ENCODE data around the gene STK17A.

The STK17A gene

GRCh38 chr7:43642897-43643630 is 60.2 kb downstream of the STK17A start:
- TF ChIP-seq CTCF (conservative IDR thresholded peaks at IDR 0.05; ENCODE audit: low read length) (no peak), EZH2phosphoT487 (IDR thresholded peaks at IDR 0.05; ENCODE audit: borderline replicate concordance) (no peak)
- H3K36me3 ChIP-seq (ENCODE audit: insufficient read depth, low read length), result peaks cover 61% of the 10 kb centered on the region
- peaks cover 37% of the 10 kb centered on the region; the same call in 1 of the 2 replicates for H3K79me2 ChIP-seq (ENCODE audit: insufficient read depth, low read length)
- peaks cover 32% of the 10 kb centered on the region for H3K4me1 ChIP-seq (ENCODE audit: insufficient read depth, low read length, poor library complexity, severe bottlenecking)
- H3F3A ChIP-seq (ENCODE audit: low read depth), result peaks cover 4% of the 10 kb centered on the region
- H3K9ac ChIP-seq (ENCODE audit: low read depth, low read length, poor library complexity, severe bottlenecking), result no peak overlapping the region
- no peaks in the 10 kb centered on the region for H3K27me3 ChIP-seq (ENCODE audit: insufficient read depth, low read length, poor library complexity, severe bottlenecking)
- no peaks in the 10 kb centered on the region for H3K9me3 ChIP-seq (ENCODE audit: insufficient read depth, low read depth, low read length)
- H4K20me1 ChIP-seq (ENCODE audit: insufficient read depth, low read length, poor library complexity, severe bottlenecking), result peaks cover 11% of the 10 kb centered on the region
- no peak overlapping the region for H3K4me3 ChIP-seq (ENCODE audit: low read length, poor library complexity, severe bottlenecking)
- H3K4me2 ChIP-seq (ENCODE audit: low read depth, low read length, poor library complexity, severe bottlenecking), result no peak overlapping the region
- H3K9me2 ChIP-seq (replicated peaks; ENCODE audit: low read depth, low read length), result no peaks in the 10 kb centered on the region
- H2AFZ ChIP-seq (ENCODE audit: low read length), result no peak overlapping the region

- Histone ChIP-seq H3K36me3 (ENCODE audit: insufficient read depth, low read length) (peaks cover 59% of the 10 kb centered on the region), H3K9me3 (ENCODE audit: insufficient read depth, low read depth, low read length) (no peaks in the 10 kb centered on the region), H3F3A (ENCODE audit: low read depth) (peaks cover 8% of the 10 kb centered on the region), H3K4me3 (ENCODE audit: low read length, poor library complexity, severe bottlenecking) (no peak overlapping the region), H3K27me3 (ENCODE audit: insufficient read depth, low read length, poor library complexity, severe bottlenecking) (no peaks in the 10 kb centered on the region), H3K79me2 (ENCODE audit: insufficient read depth, low read length) (peaks cover 37% of the 10 kb centered on the region; the same call in 1 of the 2 replicates), H3K9me2 (replicated peaks; ENCODE audit: low read depth, low read length) (no peaks in the 10 kb centered on the region), H2AFZ (ENCODE audit: low read length) (no peak overlapping the region), H3K4me1 (ENCODE audit: insufficient read depth, low read length, poor library complexity, severe bottlenecking) (peaks cover 34% of the 10 kb centered on the region), H3K9ac (ENCODE audit: low read depth, low read length, poor library complexity, severe bottlenecking) (no peak overlapping the region), H3K4me2 (ENCODE audit: low read depth, low read length, poor library complexity, severe bottlenecking) (no peak overlapping the region), H4K20me1 (ENCODE audit: insufficient read depth, low read length, poor library complexity, severe bottlenecking) (peaks cover 13% of the 10 kb centered on the region)
- TF ChIP-seq EZH2phosphoT487 (IDR thresholded peaks at IDR 0.05; ENCODE audit: borderline replicate concordance) (no peak), CTCF (conservative IDR thresholded peaks at IDR 0.05; ENCODE audit: low read length) (no peak)
Observed at GRCh38 chr7:43643846-43644245, 60.9 kb downstream of the STK17A start.

GRCh38 chr7:43645699-43646226 is 62.9 kb downstream of the STK17A start:
- no peak overlapping the region for H3K4me2 ChIP-seq (ENCODE audit: low read depth, low read length, poor library complexity, severe bottlenecking)

More at GRCh38 chr7:43645699-43646226, 62.9 kb downstream of the STK17A start:
- Histone ChIP-seq H3K4me1 (ENCODE audit: insufficient read depth, low read length, poor library complexity, severe bottlenecking) (peaks cover 53% of the 10 kb centered on the region), H3F3A (ENCODE audit: low read depth) (peaks cover 24% of the 10 kb centered on the region), H3K36me3 (ENCODE audit: insufficient read depth, low read length) (peaks cover 40% of the 10 kb centered on the region), H3K9me2 (replicated peaks; ENCODE audit: low read depth, low read length) (no peaks in the 10 kb centered on the region), H3K9me3 (ENCODE audit: insufficient read depth, low read depth, low read length) (no peaks in the 10 kb centered on the region), H3K79me2 (ENCODE audit: insufficient read depth, low read length) (peaks cover 41% of the 10 kb centered on the region; the same call in 1 of the 2 replicates), H4K20me1 (ENCODE audit: insufficient read depth, low read length, poor library complexity, severe bottlenecking) (peaks cover 13% of the 10 kb centered on the region), H3K4me3 (ENCODE audit: low read length, poor library complexity, severe bottlenecking) (no peak overlapping the region), H2AFZ (ENCODE audit: low read length) (no peak overlapping the region), H3K9ac (ENCODE audit: low read depth, low read length, poor library complexity, severe bottlenecking) (no peak overlapping the region), H3K27me3 (ENCODE audit: insufficient read depth, low read length, poor library complexity, severe bottlenecking) (no peaks in the 10 kb centered on the region)
- TF ChIP-seq EZH2phosphoT487 (IDR thresholded peaks at IDR 0.05; ENCODE audit: borderline replicate concordance) (no peak), CTCF (conservative IDR thresholded peaks at IDR 0.05; ENCODE audit: low read length) (no peak)
